K562 (cell line): ENCODE results near the gene CCSER1. TPM values are rescaled to one million over a fixed set of nuclear protein-coding genes. Genes with fewer than 3 reads are reported as not detected.

Experiments
- ATAC-seq: fragments of 200-7000 bp; cut with Tn5 transposase; 3 replicates; pipeline ENCODE4 v1.9.1; 2020; ENCODE audit warnings: moderate library complexity
- BruUV-seq: library from RNA; stranded (reverse); fragments of 400-500 nt; replicated peaks from 2 replicates; lab custom pipeline; 2021; lab: Mats Ljungman, UMichigan
- CTCF ChIA-PET: fragments of 300-600 bp; formaldehyde crosslinking; extraction: SDS; loops from one replicate; lab custom pipeline; 2021; ENCODE audit warnings: low intra/inter-chr PET ratio; lab: Yijun Ruan, JAX
- POLR2A ChIA-PET: fragments of 300-600, 350-650 bp; sonication (Branson Sonifier 250); formaldehyde crosslinking; extraction: SDS; loops from one replicate; lab custom pipeline; 2021; ENCODE audit warnings: antibody characterized with exemption, inconsistent platforms; lab: Yijun Ruan, JAX
- DNase-seq, 4 experiments: peaks; one replicate each; pipeline versions ENCODE4 v3.0.0 to v3.0.0-alpha.2; 2011 to 2018; ENCODE audit warnings: low spot score in 3 of 4, mixed read lengths in 3 of 4; ENCODE audit errors: extremely low read depth in 1 of 4
- FAIRE-seq: peaks from 2 replicates; lab custom pipeline; 2011; peaks lifted over from hg19 to GRCh38; lab: Jason Lieb, UNC
- H2AFZ ChIP-seq: 2 replicates; pipeline ENCODE4 v1.6.0; 2011; ENCODE audit warnings: low read depth, low read length, control low read depth, inconsistent platforms
- H3K27ac ChIP-seq: fragments of 200-600 bp; 3 replicates; pipeline ENCODE4 v1.8.0; 2011; ENCODE audit warnings: low read depth, mild to moderate bottlenecking, control low read depth, inconsistent platforms, low read length, moderate library complexity, mixed read lengths; ENCODE audit errors: extremely low read depth
- H3K27me3 ChIP-seq, 2 experiments: fragments of 300-600 bp in 1 of 2; 2 replicates in 1 of 2; 3 replicates in 1 of 2; pipeline versions ENCODE4 v1.6.0 to v1.8.0; 2011; ENCODE audit warnings: inconsistent platforms in 2 of 2, low read length in 2 of 2, mild to moderate bottlenecking in 1 of 2, mixed read lengths in 1 of 2, moderate library complexity in 1 of 2; ENCODE audit not compliant: control insufficient read depth in 2 of 2, insufficient read depth in 2 of 2
- H3K36me3 ChIP-seq: fragments of 300-600 bp; 3 replicates; pipeline ENCODE4 v1.8.0; 2011; ENCODE audit warnings: mild to moderate bottlenecking, low read length, inconsistent platforms; ENCODE audit not compliant: control insufficient read depth, insufficient read depth
- H3K4me1 ChIP-seq, 2 experiments: fragments of 200-600 bp in 1 of 2; replicated peaks in 1 of 2; 2 replicates in 1 of 2; 3 replicates in 1 of 2; pipeline versions ENCODE4 v1.5.1 to v1.8.0; 2011; ENCODE audit warnings: inconsistent platforms in 2 of 2, low read length in 2 of 2, mild to moderate bottlenecking in 1 of 2, mixed read lengths in 1 of 2, moderate library complexity in 1 of 2; ENCODE audit not compliant: control insufficient read depth in 2 of 2, insufficient read depth in 2 of 2
- H3K4me2 ChIP-seq: 2 replicates; pipeline ENCODE4 v1.6.1; 2011; ENCODE audit warnings: low read length, control low read depth, inconsistent platforms, mixed read lengths; ENCODE audit not compliant: insufficient read depth
- H3K4me3 ChIP-seq: fragments of 200-600 bp; sonication (generic), shearing (Covaris generic); 2 replicates; pipeline ENCODE4 v1.5.1; 2016; ENCODE audit warnings: control low read depth, inconsistent platforms
- H3K79me2 ChIP-seq: fragments of 200-600 bp; 3 replicates; pipeline ENCODE4 v1.8.0; 2011; ENCODE audit warnings: low read length, inconsistent platforms; ENCODE audit not compliant: control insufficient read depth, insufficient read depth
- H3K9ac ChIP-seq, 2 experiments: 2 replicates each; pipeline versions ENCODE4 v1.6.0 to v1.6.1; 2011; ENCODE audit warnings: low read depth in 2 of 2, low read length in 2 of 2, control low read depth in 1 of 2, inconsistent platforms in 1 of 2, mild to moderate bottlenecking in 1 of 2, mixed read lengths in 1 of 2; ENCODE audit not compliant: insufficient read depth in 1 of 2
- H3K9me1 ChIP-seq: one replicate; pipeline ENCODE4 v1.6.0; 2011; ENCODE audit warnings: inconsistent platforms, mild to moderate bottlenecking, low read length, moderate library complexity; ENCODE audit not compliant: control insufficient read depth, insufficient read depth
- H3K9me3 ChIP-seq: replicated peaks from 2 replicates; pipeline ENCODE4 v1.5.1; 2011; ENCODE audit warnings: low read depth, low read length, inconsistent platforms; ENCODE audit not compliant: control insufficient read depth, insufficient read depth
- H4K20me1 ChIP-seq: replicated peaks from 2 replicates; pipeline ENCODE4 v1.6.1; 2011; ENCODE audit warnings: low read length, inconsistent platforms, mixed read lengths; ENCODE audit not compliant: control insufficient read depth, insufficient read depth
- EHMT2 ChIP-seq: fragments of 450-650 bp; IDR thresholded peaks from 2 replicates; pipeline ENCODE4 v1.6.1; 2018; ENCODE audit warnings: antibody characterized with exemption
- FOXJ2 ChIP-seq: fragments of 200-800 bp; sonication (Bioruptor generic); IDR thresholded peaks from 2 replicates; pipeline ENCODE4 v1.6.1; 2016; ENCODE audit warnings: missing genetic modification characterization, missing compliant biosample characterization
- HCFC1 ChIP-seq: IDR thresholded peaks from 2 replicates; pipeline ENCODE4 v1.6.1; 2012; ENCODE audit warnings: low read depth, low read length, improper control_type of control experiment
- HDAC3 ChIP-seq: fragments of 450-650 bp; IDR thresholded peaks from 2 replicates; pipeline ENCODE4 v1.6.1; 2018; ENCODE audit warnings: borderline replicate concordance, mild to moderate bottlenecking, moderate library complexity; ENCODE audit not compliant: partially characterized antibody
- IRF2 ChIP-seq: sonication (generic); formaldehyde crosslinking; IDR thresholded peaks from 2 replicates; pipeline ENCODE4 v1.8.1; 2022; ENCODE audit warnings: mild to moderate bottlenecking, missing genetic modification reagents
- KLF16 ChIP-seq: IDR thresholded peaks from 2 replicates; pipeline ENCODE4 v1.6.1; 2016; ENCODE audit warnings: antibody characterized with exemption
- MCM2 ChIP-seq: fragments of 450-650 bp; IDR thresholded peaks from 2 replicates; pipeline ENCODE4 v1.6.1; 2017; ENCODE audit warnings: low read depth, mild to moderate bottlenecking
- NR0B1 ChIP-seq: fragments of 450-650 bp; IDR thresholded peaks from one replicate; pipeline ENCODE4 v1.6.1; 2018; ENCODE audit warnings: mild to moderate bottlenecking, moderate library complexity; ENCODE audit not compliant: partially characterized antibody
- PHTF2 ChIP-seq: fragments of 250-450 bp; sonication (Bioruptor Pico); IDR thresholded peaks from 2 replicates; pipeline ENCODE4 v1.5.0; 2021; ENCODE audit warnings: mild to moderate bottlenecking
- RUNX1 ChIP-seq: sonication (generic); IDR thresholded peaks from 2 replicates; pipeline ENCODE4 v1.6.1; 2016; ENCODE audit warnings: antibody characterized with exemption, low read depth
- SMAD2 ChIP-seq: fragments of 150-350 bp; IDR thresholded peaks from 2 replicates; pipeline ENCODE4 v1.6.1; 2014; ENCODE audit warnings: low read depth, mild to moderate bottlenecking, low read length
- STAT5A ChIP-seq: IDR thresholded peaks from 2 replicates; pipeline ENCODE4 v1.6.1; 2012; ENCODE audit warnings: low read length, inconsistent platforms, borderline replicate concordance
- UBTF ChIP-seq, 2 experiments: IDR thresholded peaks; 2 replicates each; pipeline ENCODE4 v1.6.1; 2012; ENCODE audit warnings: improper control_type of control experiment in 2 of 2, low read depth in 2 of 2, low read length in 2 of 2, borderline replicate concordance in 1 of 2
- ZBTB1 ChIP-seq: sonication (generic); formaldehyde crosslinking; IDR thresholded peaks from 2 replicates; pipeline ENCODE4 v1.8.1; 2023; ENCODE audit warnings: missing genetic modification reagents, low read depth, mild to moderate bottlenecking, borderline replicate concordance
- ZNF311 ChIP-seq: fragments of 250-450 bp; sonication (Bioruptor Pico); IDR thresholded peaks from 2 replicates; pipeline ENCODE4 v1.4.0; 2020; ENCODE audit warnings: mild to moderate bottlenecking, moderate library complexity
- WGBS: fragments of 100-300 bp; shearing (Covaris generic); methylation state at CpG from one replicate; pipeline ENCODE4 v1.1.6; 2016; ENCODE audit warnings: low coverage, mixed read lengths; ENCODE audit not compliant: insufficient coverage; ENCODE audit errors: missing lambda C conversion rate; 5-methylcytosine and 5-hydroxymethylcytosine counted together
- in situ Hi-C: fragments of 300-500 bp; cut with MboI; formaldehyde crosslinking; loops from 4 replicates; pipeline ENCODE4 v1.15.0; 2018; ENCODE audit warnings: inconsistent platforms, mixed read lengths
- intact Hi-C: fragments of 100-400 bp; cut with micrococcal nuclease; formaldehyde crosslinking; loops from 2 replicates; pipeline ENCODE4 v1.14.2; 2022
- polyA plus RNA-seq, 8 experiments: library from polyadenylated mRNA; depleted of rRNA in 4 of 8; stranded (reverse) in 5 of 8; unstranded in 3 of 8; fragments of >200 nt; fragmentation: Nextera tagmentation in 2 of 8; fragmentation: Illumina TruSeq in 1 of 8; extraction: Ambion mirVana in 2 of 8; extraction: Trizol in 1 of 8; gene quantifications; 2 replicates each; pipeline versions ENCODE4 v1.2.1 to v1.2.3, GENCODE V29; 2011 to 2014; ENCODE audit warnings: inconsistent platforms in 1 of 8, missing spikeins in 1 of 8
- total RNA-seq, 7 experiments: library from RNA; depleted of rRNA in 6 of 7; stranded (reverse); fragments of >200 nt in 6 of 7; fragmentation: Illumina TruSeq in 2 of 7; extraction: Trizol in 2 of 7; gene quantifications; 2 replicates each; pipeline versions ENCODE4 v1.2.1 to v1.2.3, GENCODE V29; 2011 to 2021; ENCODE audit warnings: low replicate concordance in 1 of 7

The CCSER1 gene
- total and polyA plus RNA-seq, 9 of the 15 experiments (the other 6 are each of a cell fraction or from before 2014, with no cell fraction given), result not detected

- no peak overlapping the region for H3K9ac ChIP-seq
- no peaks in the 10 kb centered on the region for H4K20me1 ChIP-seq
- H3K9me1 ChIP-seq, result no peaks in the 10 kb centered on the region
- H3K27me3 ChIP-seq, result no peaks in the 10 kb centered on the region
- H3K27ac ChIP-seq, result no peak overlapping the region
- ATAC-seq, result no peak
- H3K79me2 ChIP-seq, result no peaks in the 10 kb centered on the region
- no peak for TF ChIP-seq PHTF2 (CRISPR knock-in tag)
- no peak for TF ChIP-seq HDAC3
- TF ChIP-seq FOXJ2 (tag), result no peak
- no peak for TF ChIP-seq STAT5A
- TF ChIP-seq ZNF311, result no peak
- no peak for TF ChIP-seq UBTF (IDR thresholded peaks at IDR 0.05; ENCODE audit: borderline replicate concordance in 1 of 2, low read depth in 2 of 2, low read length in 2 of 2)
- no peak for TF ChIP-seq SMAD2
- TF ChIP-seq MCM2, result no peak
- no peak for TF ChIP-seq RUNX1
- TF ChIP-seq IRF2 (CRISPR knock-in tag), result no peak
- no peak for TF ChIP-seq KLF16
- TF ChIP-seq EHMT2, result no peak
- no peak for TF ChIP-seq NR0B1
- TF ChIP-seq ZBTB1, result no peak
- TF ChIP-seq HCFC1, result no peak
- TF ChIP-seq, all 486 proteins: peak for 0
- no peak overlapping the region for H2AFZ ChIP-seq
- intact Hi-C loops (no loop called here), in situ Hi-C loops (no loop called here)
- BruUV-seq, result no TSS peak
- H3K4me1 ChIP-seq, result no peaks in the 10 kb centered on the region
- POLR2A ChIA-PET, result no interaction called here
- no peak overlapping the region for H3K4me3 ChIP-seq
- DNase-seq, result no peak
- CTCF ChIA-PET, result no interaction called here
- 0% methylated on average over 1 of the region's 1 CpG for WGBS
- no peaks in the 10 kb centered on the region for H3K9me3 ChIP-seq
- no peaks in the 10 kb centered on the region for H3K36me3 ChIP-seq
- no peak overlapping the region for H3K4me2 ChIP-seq
- FAIRE-seq, result no peak
Observed at GRCh38 chr4:91111556-91111955, 984.4 kb downstream of the CCSER1 start.
